Measurements from ENCODE around the gene ZNF229.
A peak's percentile ranks its signal among the peaks of the same experiment; 100 is the strongest.
"Not testable (repeated sequence)": the region's sequence is repeated elsewhere in the genome, so short reads cannot be mapped to it uniquely, and the experiment has no call there.

Gene ZNF229

DNA sequence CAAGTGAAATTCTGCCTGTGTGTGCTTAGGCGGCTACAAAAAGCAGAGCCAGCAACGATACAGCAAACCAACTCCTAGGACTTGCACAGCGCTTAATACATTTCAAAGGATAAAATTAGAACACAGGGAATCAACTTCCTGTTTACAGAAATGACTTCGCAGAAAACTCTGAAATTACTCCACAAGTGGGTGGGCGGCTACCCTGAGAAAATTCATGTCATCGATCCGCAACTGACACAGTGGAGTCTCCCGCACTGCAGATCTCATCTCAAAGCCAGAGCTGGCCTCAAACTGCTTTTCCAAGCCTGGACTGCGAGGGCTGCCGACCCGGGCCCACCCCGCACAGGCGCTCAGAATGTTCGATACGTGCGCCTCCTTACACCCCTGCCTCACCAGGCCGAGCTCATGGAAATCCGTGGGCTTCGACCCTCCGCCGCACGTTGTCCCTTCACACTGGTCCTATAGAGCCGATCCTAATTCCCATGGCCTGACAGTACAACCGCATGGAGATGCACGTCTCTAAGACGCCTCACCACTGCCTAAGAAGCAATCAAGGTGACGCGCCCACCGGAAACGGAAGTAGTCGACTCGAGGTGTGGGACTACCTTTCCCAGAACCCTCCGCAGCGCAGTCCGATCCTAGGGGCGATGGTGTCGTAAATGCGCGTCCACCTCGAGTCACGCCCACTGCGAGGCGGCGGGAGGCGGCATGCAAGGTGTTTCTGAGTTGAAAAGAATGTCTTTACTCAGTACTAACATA lies at the start of gene ZNF229:
TSS of gene ZNF229 (minus strand) at position 557 of the 759 bp plus-strand sequence. CDS start 5,625 bp downstream, outside the sequence.
- DNase-seq = peak; percentile 64

DNA sequence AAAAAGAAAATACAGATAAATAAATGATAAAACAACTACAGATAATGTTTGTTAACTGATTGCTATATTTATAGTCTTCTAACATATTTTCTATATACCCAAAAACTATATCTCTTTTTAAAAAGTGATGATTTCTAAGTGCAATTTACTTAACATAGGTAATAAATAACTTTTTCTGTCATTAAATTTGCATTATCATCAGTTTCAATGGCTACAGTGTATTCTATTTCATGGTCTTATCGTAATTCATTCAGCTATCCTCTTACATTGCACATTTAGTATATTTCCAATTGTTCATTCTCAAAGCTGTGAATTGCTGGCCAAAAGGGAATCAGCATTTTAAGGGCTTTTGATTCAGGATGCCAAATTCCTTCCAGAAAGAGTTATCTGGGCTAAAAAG lies 48.4 kb upstream of the ZNF229 start:
- DNase-seq = no peak

- no peak for DNase-seq
Observed at GRCh38 chr19:44476559-44477408, 28.5 kb upstream of the ZNF229 start.

GRCh38 chr19:44468730-44469129 lies 20.5 kb upstream of the ZNF229 start:
- DNase-seq = not testable (repeated sequence)

DNA sequence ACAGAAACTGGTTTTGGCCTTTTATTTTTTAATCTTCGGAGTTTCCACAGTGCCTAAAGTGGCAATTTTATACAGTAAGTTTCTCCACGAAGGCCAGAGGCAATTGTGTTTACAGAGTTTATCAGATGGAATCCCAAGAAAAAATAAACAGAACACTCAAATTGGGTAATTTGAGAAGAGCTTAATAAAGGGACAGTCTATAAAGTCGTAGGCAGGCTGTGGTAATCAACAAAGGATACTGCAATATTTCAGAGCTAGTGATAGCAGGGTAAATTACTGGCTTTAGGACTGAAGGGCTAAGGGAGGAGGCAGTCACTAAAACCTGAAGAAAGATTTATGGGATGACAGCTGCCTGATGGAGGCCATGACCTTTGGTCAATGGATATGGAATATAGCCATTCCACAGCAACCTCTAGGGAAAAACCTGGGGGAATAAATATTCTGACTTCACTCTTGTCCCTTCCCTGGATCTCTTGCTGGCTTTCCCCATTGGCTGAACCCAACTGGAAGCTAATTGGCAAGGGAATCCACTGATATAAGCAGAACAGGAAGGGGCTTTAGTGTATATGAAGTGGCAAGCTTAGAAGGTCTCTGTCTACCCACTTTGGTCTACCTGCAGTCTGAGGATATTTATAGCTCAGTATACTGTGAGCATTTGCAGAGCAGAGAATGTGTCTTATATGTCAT lies 14.5 kb upstream of the ZNF229 start:
- DNase-seq = not testable (repeated sequence)

DNA sequence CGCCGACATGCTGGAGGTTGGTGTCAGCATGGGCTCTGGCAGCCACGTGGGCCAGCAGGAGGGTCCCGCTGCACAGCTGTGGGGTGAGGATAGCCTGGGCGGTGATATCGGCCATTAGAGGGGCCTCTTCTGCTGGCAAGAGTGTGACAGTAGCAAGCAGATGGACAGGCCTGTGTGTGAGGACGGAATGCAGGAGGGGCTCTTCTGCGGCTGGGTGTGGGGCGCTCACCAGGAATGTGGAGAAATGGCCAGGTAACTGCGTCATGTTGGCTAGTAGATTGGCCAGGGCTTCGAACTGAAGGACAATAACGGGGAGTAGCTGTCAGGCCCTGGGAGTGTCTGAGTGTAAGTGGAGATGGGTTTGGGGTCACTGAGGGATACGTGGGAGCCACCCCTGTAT lies 7.7 kb upstream of the ZNF229 start:
- not testable (repeated sequence) for DNase-seq

- DNase-seq = no peak
Observed at GRCh38 chr19:44455100-44455499, 6.8 kb upstream of the ZNF229 start.

DNA sequence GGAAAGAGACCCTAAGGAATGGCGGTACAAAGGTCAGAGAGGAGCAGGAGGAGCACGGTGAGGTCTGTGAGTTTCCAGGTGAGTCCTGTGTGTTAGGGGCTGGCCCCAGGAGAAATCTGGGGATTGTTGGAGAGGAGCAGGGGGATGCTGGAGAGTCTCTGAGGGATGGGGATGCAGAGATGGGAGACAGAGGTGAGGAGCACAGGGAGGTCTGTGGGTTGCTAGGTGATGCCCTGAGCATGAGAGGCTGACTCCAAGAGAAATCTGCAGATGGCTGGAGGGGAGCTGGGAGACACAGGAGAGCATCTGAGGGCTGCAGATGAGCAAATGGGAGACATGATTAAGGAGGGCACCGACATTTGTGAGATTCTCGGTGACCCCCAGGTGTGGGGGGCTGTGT lies 4.1 kb upstream of the ZNF229 start:
- no peak for DNase-seq

DNA sequence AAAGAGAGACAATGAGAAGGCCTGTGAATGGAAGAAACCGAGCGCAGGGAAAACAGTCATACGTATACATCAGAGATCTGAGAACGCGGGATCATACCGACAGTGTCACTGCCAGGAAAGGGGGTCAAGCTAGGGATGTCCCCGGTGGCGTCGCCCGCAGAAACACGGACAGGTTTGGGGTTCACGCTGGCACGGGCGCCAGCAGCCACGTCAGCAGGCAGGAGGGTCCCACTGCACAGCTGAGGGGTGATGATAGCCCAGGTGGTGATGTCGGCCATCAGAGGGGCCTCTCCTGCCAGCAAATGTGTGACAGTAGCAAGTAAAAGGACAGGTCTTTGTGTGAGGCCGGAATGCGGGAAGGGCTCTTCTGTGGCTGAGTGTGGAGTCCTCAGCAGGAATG lies 3.4 kb upstream of the ZNF229 start:
- DNase-seq = no peak

DNA sequence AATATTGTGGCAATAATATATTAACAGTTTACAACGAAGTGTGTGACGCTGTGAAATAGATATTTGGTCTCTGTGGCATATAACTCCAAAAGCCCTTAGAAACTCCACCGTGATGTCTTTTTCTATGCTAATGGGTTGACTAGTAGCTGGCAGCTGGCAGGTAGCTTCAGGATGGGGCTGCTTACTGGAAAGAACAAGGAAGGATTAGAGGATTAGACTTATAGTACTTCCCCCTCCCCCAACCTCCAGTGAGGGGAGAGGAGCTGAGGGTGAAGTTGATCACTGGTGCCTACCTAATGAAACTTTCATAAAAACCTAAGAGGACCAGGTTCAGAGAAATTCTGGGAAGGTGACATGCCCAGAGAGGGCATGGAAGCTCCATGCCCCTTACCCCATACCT lies 9.8 kb downstream of the ZNF229 start:
- DNase-seq = no peak

- DNase-seq = no peak
Observed at GRCh38 chr19:44435441-44435840, 12.8 kb downstream of the ZNF229 start.

DNA sequence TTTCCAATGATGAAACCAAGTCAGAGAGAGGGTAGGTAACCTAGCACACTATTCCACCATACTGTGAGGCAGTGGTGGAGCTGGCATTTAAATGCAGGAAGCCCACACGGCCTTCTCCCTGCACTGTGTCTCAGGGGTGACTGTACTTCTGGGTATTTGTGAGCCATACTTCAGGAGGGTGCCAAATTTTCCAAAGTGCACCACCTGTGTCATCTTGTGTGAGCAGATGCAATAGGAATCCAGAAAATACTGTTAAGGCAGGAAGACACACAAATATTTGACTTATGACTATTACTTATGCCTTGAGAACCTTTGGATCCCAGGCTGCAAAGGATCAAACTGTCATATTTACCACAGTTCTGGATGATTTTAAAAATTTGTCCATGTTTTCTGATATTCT lies 17.3 kb downstream of the ZNF229 start:
- DNase-seq = no peak

DNA sequence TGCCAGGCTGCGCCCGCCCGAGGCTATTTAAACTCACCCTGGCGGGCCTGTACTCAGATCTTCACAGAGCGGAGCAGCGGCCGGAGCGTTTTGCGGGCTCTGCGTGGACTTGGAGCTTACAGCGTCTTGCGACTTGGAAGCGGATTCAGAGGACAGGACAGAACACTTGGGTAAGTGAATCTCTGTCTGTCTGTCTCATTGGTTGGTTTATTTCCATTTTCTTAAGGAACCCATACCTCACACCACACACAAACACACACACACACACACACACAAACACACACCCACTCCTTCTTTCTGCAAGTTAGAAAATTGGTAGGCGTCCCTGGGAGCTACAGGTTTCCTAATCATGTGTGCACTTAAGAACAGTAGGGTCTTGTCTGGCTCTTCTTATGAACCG lies 32.7 kb downstream of the ZNF229 start:
- not testable (repeated sequence) for DNase-seq

GRCh38 chr19:44401139-44402115 lies 46.8 kb downstream of the ZNF229 start, which contains the start of gene ZNF285:
ZNF285 (minus strand) TSS chr19:44401608; CDS start chr19:44397213, 4,395 bp downstream.
- DNase-seq = no peak

DNA sequence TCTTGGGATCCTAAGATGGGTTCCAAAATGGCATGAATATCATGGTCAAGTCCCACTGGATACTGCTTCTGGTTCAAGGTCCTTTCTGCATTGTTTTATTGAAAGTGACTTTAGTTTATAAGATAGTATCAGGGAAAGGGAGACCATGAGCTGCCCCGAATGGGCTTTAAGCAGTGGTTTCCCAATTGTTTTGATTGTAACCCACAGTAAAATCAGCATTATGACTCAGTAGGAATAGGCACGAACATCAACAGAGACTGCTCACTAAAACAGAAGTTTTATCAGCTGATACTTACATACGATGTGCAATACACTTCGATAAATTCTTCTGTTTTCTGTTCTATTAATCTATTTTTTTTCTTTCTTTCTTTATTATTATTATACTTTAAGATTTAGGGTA lies 59.0 kb downstream of the ZNF229 start:
- DNase-seq = not testable (repeated sequence)
